ENCODE data around the gene NFIA.
A peak's percentile ranks its signal among the peaks of the same experiment; 100 is the strongest.
"Not testable (repeated sequence)": the region's sequence is repeated elsewhere in the genome, so short reads cannot be mapped to it uniquely, and the experiment has no call there.

Gene NFIA

GRCh38 chr1:61447968-61448430 lies 365.6 kb downstream of the NFIA start:
- DNase-seq: no peak

- DNase-seq: no peak
Measured at GRCh38 chr1:61448914-61449313, 366.6 kb downstream of the NFIA start.

- no peak for DNase-seq
Measured at GRCh38 chr1:61449410-61449809, 367.0 kb downstream of the NFIA start.

- DNase-seq: no peak
Measured at GRCh38 chr1:61450454-61450853, 368.1 kb downstream of the NFIA start.

GRCh38 chr1:61450872-61451571 lies 368.7 kb downstream of the NFIA start:
- DNase-seq: no peak

GRCh38 chr1:61451572-61451968 lies 369.2 kb downstream of the NFIA start:
- no peak for DNase-seq

GRCh38 chr1:61452176-61453035 lies 370.0 kb downstream of the NFIA start:
- DNase-seq: no peak

GRCh38 chr1:61453111-61453961 lies 371.0 kb downstream of the NFIA start:
- DNase-seq: peak; percentile 82

- DNase-seq: no peak
Measured at GRCh38 chr1:61455400-61455799, 373.0 kb downstream of the NFIA start.

GRCh38 chr1:61457526-61458040 lies 375.2 kb downstream of the NFIA start:
- no peak for DNase-seq

GRCh38 chr1:61459345-61459744 lies 377.0 kb downstream of the NFIA start:
- DNase-seq: no peak

- no peak for DNase-seq
Measured at GRCh38 chr1:61460191-61460590, 377.8 kb downstream of the NFIA start.

GRCh38 chr1:61461406-61462384 lies 379.3 kb downstream of the NFIA start:
- DNase-seq: no peak

GRCh38 chr1:61462628-61463027 lies 380.3 kb downstream of the NFIA start:
- no peak for DNase-seq

- DNase-seq: no peak
Measured at GRCh38 chr1:61463220-61463619, 380.9 kb downstream of the NFIA start.

- not testable (repeated sequence) for DNase-seq
Measured at GRCh38 chr1:61467836-61468235, 385.5 kb downstream of the NFIA start.

GRCh38 chr1:61469365-61469764 lies 387.0 kb downstream of the NFIA start:
- DNase-seq: no peak

GRCh38 chr1:61472876-61473275 lies 390.5 kb downstream of the NFIA start:
- no peak for DNase-seq

- no peak for DNase-seq
Measured at GRCh38 chr1:61474269-61474817, 392.0 kb downstream of the NFIA start.

GRCh38 chr1:61474963-61475362 lies 392.6 kb downstream of the NFIA start:
- DNase-seq: no peak

- DNase-seq: no peak
Measured at GRCh38 chr1:61477301-61477700, 394.9 kb downstream of the NFIA start.

Measured in NCI-H1105 (cell line).